CD8-positive, alpha-beta memory T cell (primary cell): Measurements from ENCODE around the gene CRTC1. TPM values are rescaled to one million over a fixed set of nuclear protein-coding genes. Genes with fewer than 3 reads are reported as not detected.
A peak's percentile ranks its signal among the peaks of the same experiment; 100 is the strongest.
"Not testable (repeated sequence)": the region's sequence is repeated elsewhere in the genome, so short reads cannot be mapped to it uniquely, and the experiment has no call there.

Source experiments
- CTCF ChIA-PET: fragments of 350-600 bp; sonication (Branson Sonifier 250); formaldehyde crosslinking; loops from one replicate; lab custom pipeline; 2021; ENCODE audit warnings: antibody characterized with exemption; lab: Charles Lee
- POLR2A ChIA-PET: fragments of 350-600 bp; sonication (Branson Sonifier 250); formaldehyde crosslinking; loops from one replicate; lab custom pipeline; 2021; ENCODE audit warnings: antibody characterized with exemption; lab: Charles Lee
- DNase-seq, 5 donors: peaks; one replicate each; pipeline versions ENCODE4 v3.0.0 to v3.0.0-alpha.2; 2020 to 2022; ENCODE audit warnings: mixed read lengths in 1 of 5
- H3K27ac ChIP-seq: one replicate; pipeline ENCODE4 v1.7.0; 2013; ENCODE audit warnings: low read depth, mild to moderate bottlenecking, low read length, moderate library complexity
- H3K27me3 ChIP-seq: 2 replicates; pipeline ENCODE4 v1.7.0; 2013; ENCODE audit warnings: low read length, mild to moderate bottlenecking; ENCODE audit not compliant: insufficient read depth, poor library complexity, severe bottlenecking
- H3K36me3 ChIP-seq: 2 replicates; pipeline ENCODE4 v1.7.0; 2013; ENCODE audit warnings: mild to moderate bottlenecking, low read length, moderate library complexity; ENCODE audit not compliant: insufficient read depth
- H3K4me1 ChIP-seq: 2 replicates; pipeline ENCODE4 v1.7.0; 2013; ENCODE audit warnings: mild to moderate bottlenecking, low read length, moderate library complexity; ENCODE audit not compliant: insufficient read depth
- H3K4me3 ChIP-seq: 2 replicates; pipeline ENCODE4 v1.7.0; 2013; ENCODE audit warnings: mild to moderate bottlenecking, low read length
- H3K9me3 ChIP-seq: 2 replicates; pipeline ENCODE4 v1.7.0; 2013; ENCODE audit warnings: mild to moderate bottlenecking, low read length
- H3K27ac Mint-ChIP-seq, 8 donors: one replicate each; pipeline ENCODE4 v1.8.0; 2020 to 2021; ENCODE audit warnings: mixed read lengths in 8 of 8, mild to moderate bottlenecking in 6 of 8, inconsistent platforms in 3 of 8, moderate library complexity in 3 of 8
- H3K27me3 Mint-ChIP-seq, 2 donors: one replicate each; pipeline ENCODE4 v1.8.0; 2020 to 2021; ENCODE audit warnings: mixed read lengths in 2 of 2, mild to moderate bottlenecking in 1 of 2, moderate library complexity in 1 of 2
- H3K36me3 Mint-ChIP-seq, 3 donors: one replicate each; pipeline ENCODE4 v1.8.0; 2020 to 2021; ENCODE audit warnings: mixed read lengths in 3 of 3, inconsistent platforms in 1 of 3, mild to moderate bottlenecking in 1 of 3
- H3K4me1 Mint-ChIP-seq, 3 donors: one replicate each; pipeline ENCODE4 v1.8.0; 2020 to 2021; ENCODE audit warnings: mixed read lengths in 3 of 3, inconsistent platforms in 1 of 3, mild to moderate bottlenecking in 1 of 3
- H3K4me3 Mint-ChIP-seq, 7 donors: one replicate each; pipeline ENCODE4 v1.8.0; 2020 to 2021; ENCODE audit warnings: mixed read lengths in 7 of 7, mild to moderate bottlenecking in 6 of 7, moderate library complexity in 4 of 7, inconsistent platforms in 2 of 7
- H3K9me3 Mint-ChIP-seq, 5 donors: one replicate each; pipeline ENCODE4 v1.8.0; 2020 to 2022; ENCODE audit warnings: mixed read lengths in 5 of 5, mild to moderate bottlenecking in 3 of 5, moderate library complexity in 2 of 5, inconsistent platforms in 1 of 5
- polyA plus RNA-seq: library from polyadenylated mRNA; unstranded; fragments of 300-500 nt; fragmentation: Illumina TruSeq; gene quantifications from one replicate; pipeline ENCODE4 v1.2.3, GENCODE V29; 2021
- total RNA-seq, 2 experiments: library from RNA; stranded (reverse); gene quantifications; one replicate each; pipeline ENCODE4 v1.2.3, GENCODE V29; 2021

CRTC1 gene
- total and polyA plus RNA-seq, 3 experiments from 2014 or later = 1.3 to 7.1 (median 6.7) TPM

DNA sequence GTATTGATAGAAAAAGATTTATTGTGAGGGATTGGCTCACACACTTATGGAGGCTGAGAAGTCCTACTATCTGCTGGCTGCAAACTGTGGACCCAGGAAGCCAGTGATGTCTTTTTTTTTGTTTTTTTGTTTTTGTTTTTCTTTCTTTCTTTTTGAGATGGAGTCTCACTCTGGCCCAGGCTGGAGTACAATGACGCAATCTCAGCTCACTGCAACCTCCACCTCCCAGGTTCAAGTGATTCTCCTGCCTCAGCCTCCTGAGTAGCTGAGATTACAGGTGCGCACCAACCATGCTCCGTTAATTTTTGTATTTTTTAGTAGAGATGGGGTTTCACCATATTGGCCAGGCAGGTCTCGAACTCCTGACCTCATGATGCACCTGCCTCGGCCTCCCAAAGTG, 128.2 kb downstream of the CRTC1 start:
- Mint-ChIP-seq H3K27ac (peak overlapping the region in 1 of 8 donors; percentile 75), H3K27me3 (peaks cover 6 to 16% of the 10 kb centered on the region in 2 donors)
- CTCF ChIA-PET, H3K4me1 ChIP-seq, POLR2A ChIA-PET, H3K36me3 ChIP-seq, H3K27me3 ChIP-seq, H3K36me3 Mint-ChIP-seq, H3K9me3 Mint-ChIP-seq, H3K4me1 Mint-ChIP-seq, H3K9me3 ChIP-seq, H3K4me3 ChIP-seq, H3K27ac ChIP-seq, DNase-seq, H3K4me3 Mint-ChIP-seq: not testable (repeated sequence)

DNA sequence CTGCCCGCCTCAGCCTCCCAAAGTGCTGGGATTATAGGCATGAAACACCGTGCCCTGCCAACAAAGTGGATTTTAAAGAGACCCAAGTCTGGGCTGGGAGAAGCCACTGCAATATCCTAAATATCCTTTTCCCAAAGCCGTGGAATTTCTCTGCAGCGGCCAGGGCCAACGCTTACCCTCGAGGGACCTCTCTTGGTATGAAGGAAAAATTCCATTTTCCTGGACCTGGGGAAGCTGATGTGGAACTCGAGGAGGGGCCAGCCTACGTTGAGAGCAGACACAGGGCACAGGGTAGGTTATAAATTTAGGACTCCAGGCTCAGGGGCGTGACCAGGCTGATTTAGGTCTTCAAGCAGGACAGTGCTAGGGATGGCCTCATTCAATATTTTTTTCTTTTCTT, 130.6 kb downstream of the CRTC1 start:
- POLR2A ChIA-PET = no interaction called here
- Mint-ChIP-seq H3K27me3 (peaks cover 5 to 16% of the 10 kb centered on the region in 2 donors), H3K36me3 (no peaks in the 10 kb centered on the region), H3K4me1 (peaks cover 2 to 4% (median 4%) of the 10 kb centered on the region in 3 donors), H3K4me3 (no peak overlapping the region), H3K27ac (no peak overlapping the region), H3K9me3 (no peaks in the 10 kb centered on the region)
- Histone ChIP-seq H3K36me3 (no peaks in the 10 kb centered on the region), H3K27me3 (no peaks in the 10 kb centered on the region), H3K4me1 (no peaks in the 10 kb centered on the region), H3K27ac (no peak overlapping the region), H3K9me3 (no peaks in the 10 kb centered on the region), H3K4me3 (no peak overlapping the region)
- DNase-seq = no peak
- CTCF ChIA-PET = no interaction called here

DNA sequence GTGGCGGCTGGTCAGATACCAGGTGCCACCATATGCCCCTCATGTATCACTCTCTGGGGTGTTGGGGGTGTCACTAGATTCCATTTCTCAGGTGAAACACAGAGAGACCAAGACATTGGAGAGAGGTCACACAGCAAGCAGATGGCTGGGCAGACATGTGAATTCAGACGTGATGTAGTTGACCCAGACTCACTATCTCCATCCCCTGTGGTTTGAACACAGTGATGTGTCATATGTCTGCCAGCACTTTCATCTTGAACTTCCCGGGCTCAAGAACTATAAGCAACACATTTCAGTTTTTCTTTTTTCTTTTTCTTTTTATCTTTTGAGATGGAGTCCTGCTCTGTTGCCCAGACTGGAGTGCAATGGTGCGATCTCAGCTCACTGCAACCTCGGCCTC, 132.2 kb downstream of the CRTC1 start:
- no peak overlapping the region for H3K27ac ChIP-seq
- ChIA-PET CTCF (no interaction called here), POLR2A (no interaction called here)
- Mint-ChIP-seq H3K4me1 (no peaks in the 10 kb centered on the region), H3K36me3 (no peaks in the 10 kb centered on the region), H3K4me3 (no peak overlapping the region), H3K27ac (no peak overlapping the region), H3K27me3 (peaks cover 5 to 11% of the 10 kb centered on the region in 2 donors), H3K9me3 (no peaks in the 10 kb centered on the region)
- no peak for DNase-seq
- no peaks in the 10 kb centered on the region for H3K27me3 ChIP-seq
- H3K36me3 ChIP-seq = no peaks in the 10 kb centered on the region
- no peak overlapping the region for H3K4me3 ChIP-seq
- no peaks in the 10 kb centered on the region for H3K9me3 ChIP-seq
- no peaks in the 10 kb centered on the region for H3K4me1 ChIP-seq

DNA sequence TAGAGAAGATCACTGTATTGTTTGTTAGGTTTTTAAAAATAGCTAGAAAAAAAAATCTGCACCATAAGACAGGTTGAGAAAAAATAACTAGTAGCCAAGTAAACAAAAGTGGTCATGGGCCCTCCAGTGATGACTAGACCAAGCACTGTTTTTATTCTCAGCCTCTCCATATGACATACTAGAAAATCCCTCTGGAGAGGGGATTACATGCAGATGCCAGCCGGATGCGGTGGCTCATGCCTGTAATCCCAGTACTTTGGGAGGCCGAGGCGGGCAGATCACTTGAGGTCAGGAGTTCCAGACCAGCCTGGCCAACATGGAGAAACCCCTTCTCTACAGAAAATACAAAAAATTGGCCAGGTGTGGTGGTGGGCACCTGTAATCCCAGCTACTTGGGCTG, 133.2 kb downstream of the CRTC1 start:
- POLR2A ChIA-PET = not testable (repeated sequence)

DNA sequence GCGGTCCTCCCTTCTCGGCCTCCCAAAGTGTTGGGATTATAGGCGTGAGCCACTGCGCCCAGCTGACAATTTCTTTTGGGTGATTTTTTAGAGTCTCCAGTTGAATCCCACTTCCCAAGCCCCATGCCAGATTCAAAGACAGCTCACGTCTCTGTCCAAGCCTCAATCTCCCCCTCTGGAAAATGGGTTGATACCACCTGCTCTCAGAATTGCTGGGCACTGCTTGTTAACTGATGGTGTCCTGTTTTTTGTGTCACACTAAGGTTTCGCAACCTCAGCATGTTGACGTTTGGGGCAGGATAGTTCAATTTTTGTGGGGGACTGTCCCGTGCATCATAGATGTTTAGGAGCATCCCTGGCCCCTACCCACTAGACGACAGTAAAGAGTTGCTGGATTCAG, 134.1 kb downstream of the CRTC1 start:
- POLR2A ChIA-PET = no interaction called here
- no peaks in the 10 kb centered on the region for H3K36me3 Mint-ChIP-seq

More for the DNA sequence above, 133.2 kb downstream of the CRTC1 start:
- H3K36me3 ChIP-seq, H3K9me3 Mint-ChIP-seq, H3K4me1 Mint-ChIP-seq, CTCF ChIA-PET, DNase-seq, H3K27ac ChIP-seq, H3K27ac Mint-ChIP-seq, H3K4me3 ChIP-seq, H3K4me1 ChIP-seq, H3K4me3 Mint-ChIP-seq, H3K27me3 ChIP-seq, H3K9me3 ChIP-seq, H3K36me3 Mint-ChIP-seq: not testable (repeated sequence)
- H3K27me3 Mint-ChIP-seq = peaks cover 5 to 11% of the 10 kb centered on the region in 2 donors

DNA sequence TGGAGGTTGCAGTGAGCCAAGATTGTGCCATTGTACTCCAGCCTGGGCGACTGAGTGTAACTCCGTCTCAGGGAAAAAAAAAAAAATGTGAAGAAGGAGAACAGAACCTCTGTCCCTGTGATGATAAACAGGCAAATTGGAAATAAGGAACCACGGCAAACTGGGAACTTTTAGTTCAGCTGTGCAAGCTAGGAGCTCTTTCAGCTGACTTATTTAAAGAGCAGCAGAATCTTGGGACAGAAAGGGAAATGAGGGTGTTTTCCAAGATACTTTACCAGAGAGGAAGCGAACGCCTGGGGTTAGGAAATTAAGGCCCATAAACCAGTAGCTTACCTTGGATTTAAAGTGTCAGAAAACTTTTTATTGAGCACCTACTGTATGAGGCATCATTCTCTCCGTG, 145.3 kb downstream of the CRTC1 start:
- Histone ChIP-seq H3K4me3 (no peak overlapping the region), H3K9me3 (no peaks in the 10 kb centered on the region), H3K4me1 (peaks cover 11% of the 10 kb centered on the region), H3K27me3 (no peaks in the 10 kb centered on the region), H3K27ac (no peak overlapping the region), H3K36me3 (no peaks in the 10 kb centered on the region)
- Mint-ChIP-seq H3K4me3 (no peak overlapping the region), H3K36me3 (peaks cover 0 to 12% (median 4%) of the 10 kb centered on the region in 3 donors), H3K9me3 (peaks cover 0 to 8% (median 2%) of the 10 kb centered on the region in 5 donors), H3K27ac (no peak overlapping the region), H3K27me3 (peaks cover 12 to 17% of the 10 kb centered on the region in 2 donors), H3K4me1 (peaks cover 10 to 12% (median 11%) of the 10 kb centered on the region in 3 donors)
- POLR2A ChIA-PET = interaction anchor here (0.5 kb wide), 1 partner anchor 333 kb away, joined by 5 read pairs; no protein-coding TSS in a partner anchor
- no peak for DNase-seq
- CTCF ChIA-PET = no interaction called here

More for the DNA sequence above, 134.1 kb downstream of the CRTC1 start:
- DNase-seq = no peak
- Mint-ChIP-seq H3K9me3 (no peaks in the 10 kb centered on the region), H3K4me1 (no peaks in the 10 kb centered on the region), H3K4me3 (no peak overlapping the region), H3K27me3 (peaks cover 2 to 6% of the 10 kb centered on the region in 2 donors), H3K27ac (no peak overlapping the region)
- Histone ChIP-seq H3K4me1 (no peaks in the 10 kb centered on the region), H3K4me3 (no peak overlapping the region), H3K27ac (no peak overlapping the region), H3K27me3 (no peaks in the 10 kb centered on the region), H3K36me3 (no peaks in the 10 kb centered on the region), H3K9me3 (no peaks in the 10 kb centered on the region)
- CTCF ChIA-PET = no interaction called here

DNA sequence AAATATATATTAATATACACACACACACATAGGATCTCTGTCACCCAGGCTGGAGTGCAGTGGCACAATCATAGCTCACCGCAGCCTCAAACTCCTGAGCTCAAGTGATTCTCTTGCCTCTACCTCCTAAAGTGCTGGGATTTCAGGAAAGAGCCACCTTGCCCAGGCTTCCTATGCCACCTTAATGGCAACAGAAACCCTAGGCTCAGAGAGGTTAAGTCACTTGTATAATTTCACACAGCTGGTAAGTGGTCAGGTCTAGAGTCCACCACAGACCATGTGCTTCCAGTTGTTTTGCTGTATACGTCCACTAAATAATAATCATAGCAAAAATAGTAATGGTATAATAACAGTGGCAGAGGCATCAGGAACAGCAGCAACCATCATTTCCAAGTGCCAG, 147.0 kb downstream of the CRTC1 start:
- Histone ChIP-seq H3K4me1 (peaks cover 28% of the 10 kb centered on the region), H3K4me3 (no peak overlapping the region), H3K9me3 (no peaks in the 10 kb centered on the region), H3K27ac (no peak overlapping the region), H3K27me3 (no peaks in the 10 kb centered on the region), H3K36me3 (peaks cover 6% of the 10 kb centered on the region)
- Mint-ChIP-seq H3K4me3 (peak overlapping the region; percentile 34 to 91 (median 69)), H3K4me1 (peaks cover 27 to 28% (median 28%) of the 10 kb centered on the region in 3 donors), H3K36me3 (peaks cover 4 to 29% (median 5%) of the 10 kb centered on the region in 3 donors), H3K27ac (peak overlapping the region in 1 of 8 donors; percentile 80), H3K27me3 (peaks cover 9 to 13% of the 10 kb centered on the region in 2 donors), H3K9me3 (peaks cover 0 to 8% (median 2%) of the 10 kb centered on the region in 5 donors)
- CTCF ChIA-PET = interaction anchor here (2.7 kb wide), 1 partner anchor 11 kb away, joined by 22 read pairs; no protein-coding TSS in a partner anchor
- POLR2A ChIA-PET = interaction anchor here (0.7 kb wide), 1 partner anchor 24 kb away, joined by 3 read pairs; no protein-coding TSS in a partner anchor
- DNase-seq = no peak

DNA sequence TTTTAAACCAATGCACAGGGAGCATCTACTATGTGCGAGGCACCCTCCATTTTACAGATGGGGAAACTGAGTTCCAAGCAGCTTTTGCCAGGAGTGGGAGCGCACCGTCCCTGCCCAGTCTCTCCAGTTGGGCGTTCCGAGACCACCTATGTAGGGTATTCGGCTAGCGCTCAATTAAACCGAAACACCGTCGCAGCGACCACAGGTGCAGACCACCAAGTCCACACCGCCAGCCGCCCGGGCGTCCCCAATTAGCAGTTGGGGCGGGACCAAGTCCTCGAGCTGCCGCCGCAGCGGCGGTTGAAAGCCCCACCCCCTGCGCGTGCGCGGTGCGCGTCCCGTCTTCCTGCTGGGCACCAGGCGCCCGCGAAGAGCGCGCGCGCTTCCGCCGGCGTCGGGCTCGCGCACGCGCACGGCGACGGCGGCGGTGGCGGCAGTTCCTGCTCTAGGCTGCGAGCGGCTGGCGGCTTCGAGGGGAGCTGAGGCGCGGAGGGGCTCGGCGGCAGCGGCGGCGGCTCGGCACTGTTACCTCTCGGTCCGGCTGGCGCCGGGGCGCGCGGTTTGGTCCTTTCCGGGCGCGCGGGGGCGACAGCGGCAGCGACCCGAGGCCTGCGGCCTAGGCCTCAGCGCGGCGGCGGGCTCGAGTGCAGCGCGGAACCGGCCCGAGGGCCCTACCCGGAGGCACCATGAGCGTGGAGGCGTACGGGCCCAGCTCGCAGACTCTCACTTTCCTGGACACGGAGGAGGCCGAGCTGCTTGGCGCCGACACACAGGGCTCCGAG, 148.2 kb downstream of the CRTC1 start, which contains the start of gene UPF1:
Gene UPF1 (plus strand): TSS at position 436 of the 782 bp plus-strand sequence. CDS start 251 bp downstream, at position 687.
- H3K36me3 ChIP-seq = peaks cover 13% of the 10 kb centered on the region
- H3K4me3 ChIP-seq = peak within 1 kb of the TSS; percentile 82
- CTCF ChIA-PET = interaction anchor here (0.7 to 2.7 kb wide), 5 partner anchors 10 to 413 kb away, joined by 3 to 22 read pairs (median 4); partner anchors contain the start of gene SSBP4
- peaks cover 4 to 40% (median 6%) of the 10 kb centered on the region in 3 donors for H3K36me3 Mint-ChIP-seq
- POLR2A ChIA-PET = interaction anchor here (0.6 to 1.9 kb wide), 11 partner anchors 10 to 552 kb away, joined by 3 to 9 read pairs (median 3); partner anchors contain the start of genes COPE, DDX49 and UBA52
- peak within 1 kb of the TSS; percentile 89 to 98 (median 92) for H3K4me3 Mint-ChIP-seq
- peak; percentile 95 to 98 (median 96) for DNase-seq
- H3K4me1 ChIP-seq = peaks cover 39% of the 10 kb centered on the region
- peaks cover 0 to 8% (median 0%) of the 10 kb centered on the region in 5 donors for H3K9me3 Mint-ChIP-seq
- H3K27me3 Mint-ChIP-seq = peaks cover 8 to 9% of the 10 kb centered on the region in 2 donors
- peak within 1 kb of the TSS; percentile 78 for H3K27ac ChIP-seq
- H3K27me3 ChIP-seq = no peaks in the 10 kb centered on the region
- peak within 1 kb of the TSS; percentile 83 to 98 (median 94) for H3K27ac Mint-ChIP-seq
- H3K4me1 Mint-ChIP-seq = peaks cover 37 to 41% (median 39%) of the 10 kb centered on the region in 3 donors
- no peaks in the 10 kb centered on the region for H3K9me3 ChIP-seq
